Endodermal cell (in vitro differentiated cells): ENCODE measurements around the gene UBE2E3. TPM values are rescaled to one million over a fixed set of nuclear protein-coding genes. Genes with fewer than 3 reads are reported as not detected.
A peak's percentile ranks its signal among the peaks of the same experiment; 100 is the strongest.

ENCODE experiments used
- DNase-seq: peaks from one replicate; pipeline ENCODE4 v3.0.0-alpha.2; 2017
- H3K27ac ChIP-seq: 2 replicates; pipeline ENCODE4 v1.5.1; 2013; ENCODE audit warnings: mild to moderate bottlenecking, low read depth, low read length, moderate library complexity
- H3K27me3 ChIP-seq: 2 replicates; pipeline ENCODE4 v1.6.1; 2013; ENCODE audit warnings: mild to moderate bottlenecking, low read length, moderate library complexity; ENCODE audit not compliant: insufficient read depth, control insufficient read depth, poor library complexity, severe bottlenecking
- H3K36me3 ChIP-seq: 2 replicates; pipeline ENCODE4 v1.7.0; 2013; ENCODE audit warnings: mild to moderate bottlenecking, low read length, moderate library complexity; ENCODE audit not compliant: control insufficient read depth, insufficient read depth
- H3K4me1 ChIP-seq: one replicate; pipeline ENCODE4 v1.7.0; 2013; ENCODE audit warnings: low read length; ENCODE audit not compliant: control insufficient read depth, insufficient read depth
- H3K4me3 ChIP-seq: 2 replicates; pipeline ENCODE4 v1.5.1; 2013; ENCODE audit warnings: mild to moderate bottlenecking, low read length, moderate library complexity
- H3K9ac ChIP-seq: 2 replicates; pipeline ENCODE4 v1.6.1; 2013; ENCODE audit warnings: mild to moderate bottlenecking, low read length, moderate library complexity; ENCODE audit not compliant: poor library complexity, severe bottlenecking; ENCODE audit errors: extremely low read depth
- H3K9me3 ChIP-seq: 2 replicates; pipeline ENCODE4 v1.6.1; 2013; ENCODE audit warnings: mild to moderate bottlenecking, low read length, moderate library complexity; ENCODE audit not compliant: control insufficient read depth
- H3K27ac Mint-ChIP-seq: 2 replicates; pipeline ENCODE4 v1.8.0; 2020; ENCODE audit warnings: mixed read lengths
- H3K27me3 Mint-ChIP-seq: 2 replicates; pipeline ENCODE4 v1.8.0; 2021; ENCODE audit warnings: mild to moderate bottlenecking, mixed read lengths; ENCODE audit not compliant: insufficient read depth
- H3K36me3 Mint-ChIP-seq: 2 replicates; pipeline ENCODE4 v1.8.0; 2020; ENCODE audit warnings: low read depth, mixed read lengths
- H3K4me1 Mint-ChIP-seq: 2 replicates; pipeline ENCODE4 v1.8.0; 2020; ENCODE audit warnings: mixed read lengths
- H3K4me3 Mint-ChIP-seq: 2 replicates; pipeline ENCODE4 v1.8.0; 2020; ENCODE audit warnings: mild to moderate bottlenecking, moderate library complexity, mixed read lengths
- H3K9me3 Mint-ChIP-seq: 2 replicates; pipeline ENCODE4 v1.8.0; 2020; ENCODE audit warnings: mild to moderate bottlenecking, mixed read lengths
- WGBS, 2 experiments: methylation state at CpG; one replicate each; pipeline versions ENCODE4 v1.1.5 to v1.1.7; 2013; ENCODE audit warnings: missing lambda C conversion rate in 2 of 2, mixed read lengths in 1 of 2; ENCODE audit not compliant: insufficient coverage in 1 of 2, insufficient read length in 1 of 2; 5-methylcytosine and 5-hydroxymethylcytosine counted together
- total RNA-seq, 2 donors: library from RNA; stranded (reverse); fragmentation: NEBNext Ultra II Directional in 1 of 2; extraction: Animal tissue kit (Norgen Biotek cat#: 25700) in 1 of 2; gene quantifications; 2 replicates in 1 of 2; 3 replicates in 1 of 2; pipeline ENCODE4 v1.2.1, GENCODE V29; 2021
- TF ChIP-seq, protein P1 (sequence below): fragments of 200-600 bp; sonication (generic); conservative IDR thresholded peaks from 2 replicates; pipeline ENCODE4 v1.5.0; 2021; ENCODE audit warnings: antibody characterized with exemption, mild to moderate bottlenecking

UBE2E3 gene
- total RNA-seq, 2 donors from 2014 or later, result 84.2 to 85.0 TPM

GRCh38 chr2:180990337-180990736, 9.9 kb downstream of the UBE2E3 start:
- no peaks in the 10 kb centered on the region for H3K27me3 Mint-ChIP-seq
- H3K36me3 ChIP-seq, result no peaks in the 10 kb centered on the region

GRCh38 chr2:180990794-180991193, 10.4 kb downstream of the UBE2E3 start:
- WGBS, 2 experiments, result 100% methylated on average over 1 of the region's 1 CpG; no CpG with 5 or more reads in 1 of the 2 experiments
- no peak overlapping the region for H3K4me3 ChIP-seq
- Mint-ChIP-seq H3K27ac (no peak overlapping the region), H3K4me3 (no peak overlapping the region), H3K9me3 (no peaks in the 10 kb centered on the region), H3K4me1 (peaks cover 28% of the 10 kb centered on the region), H3K27me3 (no peaks in the 10 kb centered on the region), H3K36me3 (peaks cover 27% of the 10 kb centered on the region)
- no peaks in the 10 kb centered on the region for H3K4me1 ChIP-seq
- H3K27me3 ChIP-seq, result no peaks in the 10 kb centered on the region
- no peak overlapping the region for H3K9ac ChIP-seq
- DNase-seq, result no peak
- H3K9me3 ChIP-seq, result no peaks in the 10 kb centered on the region
- TF ChIP-seq, protein P1, sequence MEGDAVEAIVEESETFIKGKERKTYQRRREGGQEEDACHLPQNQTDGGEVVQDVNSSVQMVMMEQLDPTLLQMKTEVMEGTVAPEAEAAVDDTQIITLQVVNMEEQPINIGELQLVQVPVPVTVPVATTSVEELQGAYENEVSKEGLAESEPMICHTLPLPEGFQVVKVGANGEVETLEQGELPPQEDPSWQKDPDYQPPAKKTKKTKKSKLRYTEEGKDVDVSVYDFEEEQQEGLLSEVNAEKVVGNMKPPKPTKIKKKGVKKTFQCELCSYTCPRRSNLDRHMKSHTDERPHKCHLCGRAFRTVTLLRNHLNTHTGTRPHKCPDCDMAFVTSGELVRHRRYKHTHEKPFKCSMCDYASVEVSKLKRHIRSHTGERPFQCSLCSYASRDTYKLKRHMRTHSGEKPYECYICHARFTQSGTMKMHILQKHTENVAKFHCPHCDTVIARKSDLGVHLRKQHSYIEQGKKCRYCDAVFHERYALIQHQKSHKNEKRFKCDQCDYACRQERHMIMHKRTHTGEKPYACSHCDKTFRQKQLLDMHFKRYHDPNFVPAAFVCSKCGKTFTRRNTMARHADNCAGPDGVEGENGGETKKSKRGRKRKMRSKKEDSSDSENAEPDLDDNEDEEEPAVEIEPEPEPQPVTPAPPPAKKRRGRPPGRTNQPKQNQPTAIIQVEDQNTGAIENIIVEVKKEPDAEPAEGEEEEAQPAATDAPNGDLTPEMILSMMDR, result no peak
- no peak overlapping the region for H3K27ac ChIP-seq
- no peaks in the 10 kb centered on the region for H3K36me3 ChIP-seq

More at GRCh38 chr2:180990337-180990736, 9.9 kb downstream of the UBE2E3 start:
- Histone ChIP-seq H3K4me3 (no peak overlapping the region), H3K4me1 (no peaks in the 10 kb centered on the region), H3K27ac (no peak overlapping the region), H3K27me3 (no peaks in the 10 kb centered on the region), H3K9ac (no peak overlapping the region), H3K9me3 (no peaks in the 10 kb centered on the region)
- H3K4me3 Mint-ChIP-seq, result no peak overlapping the region
- 80 to 94% methylated on average over 1 to 3 of the region's 3 CpGs for WGBS, 2 experiments
- no peak for DNase-seq
- TF ChIP-seq, protein P1, result no peak
- H3K36me3 Mint-ChIP-seq, result peaks cover 27% of the 10 kb centered on the region
- H3K9me3 Mint-ChIP-seq, result no peaks in the 10 kb centered on the region
- H3K27ac Mint-ChIP-seq, result no peak overlapping the region
- H3K4me1 Mint-ChIP-seq, result peaks cover 27% of the 10 kb centered on the region

GRCh38 chr2:180991361-180991760, 11.0 kb downstream of the UBE2E3 start:
- H3K27me3 ChIP-seq, result no peaks in the 10 kb centered on the region
- no peak overlapping the region for H3K4me3 ChIP-seq
- 93 to 100% methylated on average over 1 to 3 of the region's 3 CpGs for WGBS, 2 experiments
- Mint-ChIP-seq H3K4me1 (peaks cover 27% of the 10 kb centered on the region), H3K27me3 (no peaks in the 10 kb centered on the region), H3K4me3 (no peak overlapping the region), H3K27ac (no peak overlapping the region), H3K9me3 (no peaks in the 10 kb centered on the region), H3K36me3 (peaks cover 27% of the 10 kb centered on the region)
- no peaks in the 10 kb centered on the region for H3K9me3 ChIP-seq
- TF ChIP-seq, protein P1, result peak; percentile 63
- DNase-seq, result no peak
- no peaks in the 10 kb centered on the region for H3K36me3 ChIP-seq
- no peak overlapping the region for H3K27ac ChIP-seq
- no peak overlapping the region for H3K9ac ChIP-seq
- no peaks in the 10 kb centered on the region for H3K4me1 ChIP-seq
